Right lobe of liver (tissue), 4 donors: Measurements from ENCODE around the gene KIF13A.

Experiments
- CTCF ChIP-seq, 4 donors: fragments of 200-600 bp in 3 of 4; fragments of 450-650 bp in 1 of 4; IDR thresholded peaks; one replicate each; pipeline versions ENCODE4 v1.5.1 to v1.8.0; 2016 to 2022; ENCODE audit warnings: antibody characterized with exemption in 4 of 4, mild to moderate bottlenecking in 2 of 4
- POLR2A ChIP-seq: fragments of 450-650 bp; IDR thresholded peaks from one replicate; pipeline ENCODE4 v1.6.1; 2017; ENCODE audit warnings: antibody characterized with exemption, mild to moderate bottlenecking
- donor health status: DM: no; HTN: no; CAD: no.
- donor health status: DM: no; HTN: no; CAD: no.
- donor health status: DM: no; HTN: yes; CAD: no.

- no peak for TF ChIP-seq CTCF (IDR thresholded peaks at IDR 0.05)
- TF ChIP-seq POLR2A = no peak
Observed at GRCh38 chr6:17921454-17921853, 66.0 kb downstream of the KIF13A start.
